CD4-positive, alpha-beta T cell (primary cell): Measurements from ENCODE around the gene PIK3AP1. TPM values are rescaled to one million over a fixed set of nuclear protein-coding genes. Genes with fewer than 3 reads are reported as not detected.
"Not testable (repeated sequence)": the region's sequence is repeated elsewhere in the genome, so short reads cannot be mapped to it uniquely, and the experiment has no call there.

ENCODE experiments used
- ATAC-seq: fragments of 200-7000 bp; cut with Tn5 transposase; one replicate; pipeline ENCODE4 v1.10.0; 2022; ENCODE audit warnings: mild to moderate bottlenecking; ENCODE audit not compliant: poor library complexity
- CTCF ChIA-PET: fragments of 350-600 bp; sonication (Branson Sonifier 250); formaldehyde crosslinking; loops from one replicate; lab custom pipeline; 2021; ENCODE audit warnings: antibody characterized with exemption, inconsistent platforms; lab: Charles Lee
- POLR2A ChIA-PET: fragments of 350-600 bp; sonication (Branson Sonifier 250); formaldehyde crosslinking; loops from one replicate; lab custom pipeline; 2021; ENCODE audit warnings: antibody characterized with exemption, inconsistent platforms; lab: Charles Lee
- DNase-seq, 14 experiments: peaks; one replicate each; pipeline ENCODE4 v3.0.0-alpha.2; 2013 to 2020; ENCODE audit warnings: mixed read lengths in 2 of 14
- H3K27ac ChIP-seq, 2 donors: one replicate each; pipeline versions ENCODE4 v1.5.1 to v1.7.0; 2013; ENCODE audit warnings: low read length in 2 of 2, low read depth in 1 of 2, mild to moderate bottlenecking in 1 of 2
- H3K27me3 ChIP-seq, 2 experiments: 1 replicate in 1 of 2; 2 replicates in 1 of 2; pipeline versions ENCODE4 v1.6.1 to v1.7.0; 2013; ENCODE audit warnings: low read length in 2 of 2, control low read depth in 1 of 2, mild to moderate bottlenecking in 1 of 2, moderate library complexity in 1 of 2; ENCODE audit not compliant: insufficient read depth in 2 of 2, control insufficient read depth in 1 of 2
- H3K36me3 ChIP-seq: one replicate; pipeline ENCODE4 v1.6.1; 2013; ENCODE audit warnings: low read length, control low read depth; ENCODE audit not compliant: insufficient read depth
- H3K4me1 ChIP-seq: one replicate; pipeline ENCODE4 v1.6.1; 2013; ENCODE audit warnings: low read length, control low read depth; ENCODE audit not compliant: insufficient read depth
- H3K4me3 ChIP-seq: one replicate; pipeline ENCODE4 v1.5.1; 2013; ENCODE audit warnings: mild to moderate bottlenecking, low read length, moderate library complexity
- H3K9me3 ChIP-seq, 2 experiments: 1 replicate in 1 of 2; 2 replicates in 1 of 2; pipeline versions ENCODE4 v1.6.1 to v1.7.0; 2013; ENCODE audit warnings: low read length in 2 of 2, mild to moderate bottlenecking in 2 of 2, control low read depth in 1 of 2, moderate library complexity in 1 of 2; ENCODE audit not compliant: control insufficient read depth in 1 of 2, insufficient read depth in 1 of 2
- H3K27ac Mint-ChIP-seq: one replicate; pipeline ENCODE4 v1.8.0; 2020; ENCODE audit warnings: mixed read lengths
- H3K27me3 Mint-ChIP-seq: one replicate; pipeline ENCODE4 v1.8.0; 2021; ENCODE audit warnings: mixed read lengths
- H3K36me3 Mint-ChIP-seq: one replicate; pipeline ENCODE4 v1.8.0; 2021; ENCODE audit warnings: low read depth, mixed read lengths
- H3K4me1 Mint-ChIP-seq: one replicate; pipeline ENCODE4 v1.8.0; 2021; ENCODE audit warnings: low read depth, mixed read lengths
- H3K4me3 Mint-ChIP-seq: one replicate; pipeline ENCODE4 v1.8.0; 2020; ENCODE audit warnings: mild to moderate bottlenecking, mixed read lengths
- H3K9me3 Mint-ChIP-seq: one replicate; pipeline ENCODE4 v1.8.0; 2020; ENCODE audit warnings: mixed read lengths
- intact Hi-C, 2 experiments: fragments of 100-400 bp; cut with DNase I in 1 of 2; cut with micrococcal nuclease in 1 of 2; formaldehyde crosslinking; loops; one replicate each; pipeline versions ENCODE4 v1.15.1 to v1.9.0; 2023 to 2025; cut with DNase I, micrococcal nuclease
- total RNA-seq, 174 experiments: library from RNA in 2 of 174; stranded (reverse) in 2 of 174; gene quantifications; one replicate each; pipeline ENCODE4 v1.2.3 and lab custom pipeline; 2021 to 2026
- TF ChIP-seq, protein P1 (sequence below): fragments of 200-600 bp; IDR thresholded peaks from one replicate; pipeline ENCODE4 v1.8.0; 2022; ENCODE audit warnings: antibody characterized with exemption, mild to moderate bottlenecking

PIK3AP1 gene
- total RNA-seq, 2 experiments from 2014 or later, result 0.58 to 0.59 TPM

GRCh38 chr10:96548589-96548988 lies 171.7 kb downstream of the PIK3AP1 start:
- CTCF ChIA-PET, result no interaction called here
- H3K27me3 Mint-ChIP-seq, result no peaks in the 10 kb centered on the region
- Histone ChIP-seq H3K9me3 (no peaks in the 10 kb centered on the region), H3K4me3 (no peak overlapping the region), H3K36me3 (peaks cover 79% of the 10 kb centered on the region), H3K4me1 (no peaks in the 10 kb centered on the region), H3K27ac (no peak overlapping the region), H3K27me3 (no peaks in the 10 kb centered on the region)
- peaks cover 79% of the 10 kb centered on the region for H3K36me3 Mint-ChIP-seq
- TF ChIP-seq, protein P1, sequence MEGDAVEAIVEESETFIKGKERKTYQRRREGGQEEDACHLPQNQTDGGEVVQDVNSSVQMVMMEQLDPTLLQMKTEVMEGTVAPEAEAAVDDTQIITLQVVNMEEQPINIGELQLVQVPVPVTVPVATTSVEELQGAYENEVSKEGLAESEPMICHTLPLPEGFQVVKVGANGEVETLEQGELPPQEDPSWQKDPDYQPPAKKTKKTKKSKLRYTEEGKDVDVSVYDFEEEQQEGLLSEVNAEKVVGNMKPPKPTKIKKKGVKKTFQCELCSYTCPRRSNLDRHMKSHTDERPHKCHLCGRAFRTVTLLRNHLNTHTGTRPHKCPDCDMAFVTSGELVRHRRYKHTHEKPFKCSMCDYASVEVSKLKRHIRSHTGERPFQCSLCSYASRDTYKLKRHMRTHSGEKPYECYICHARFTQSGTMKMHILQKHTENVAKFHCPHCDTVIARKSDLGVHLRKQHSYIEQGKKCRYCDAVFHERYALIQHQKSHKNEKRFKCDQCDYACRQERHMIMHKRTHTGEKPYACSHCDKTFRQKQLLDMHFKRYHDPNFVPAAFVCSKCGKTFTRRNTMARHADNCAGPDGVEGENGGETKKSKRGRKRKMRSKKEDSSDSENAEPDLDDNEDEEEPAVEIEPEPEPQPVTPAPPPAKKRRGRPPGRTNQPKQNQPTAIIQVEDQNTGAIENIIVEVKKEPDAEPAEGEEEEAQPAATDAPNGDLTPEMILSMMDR, result no peak
- no peak overlapping the region for H3K4me3 Mint-ChIP-seq
- DNase-seq (no peak), ATAC-seq (no peak)
- POLR2A ChIA-PET, result no interaction called here
- intact Hi-C loops, result no loop called here
- H3K9me3 Mint-ChIP-seq, result no peaks in the 10 kb centered on the region
- no peaks in the 10 kb centered on the region for H3K4me1 Mint-ChIP-seq
- no peak overlapping the region for H3K27ac Mint-ChIP-seq

DNA sequence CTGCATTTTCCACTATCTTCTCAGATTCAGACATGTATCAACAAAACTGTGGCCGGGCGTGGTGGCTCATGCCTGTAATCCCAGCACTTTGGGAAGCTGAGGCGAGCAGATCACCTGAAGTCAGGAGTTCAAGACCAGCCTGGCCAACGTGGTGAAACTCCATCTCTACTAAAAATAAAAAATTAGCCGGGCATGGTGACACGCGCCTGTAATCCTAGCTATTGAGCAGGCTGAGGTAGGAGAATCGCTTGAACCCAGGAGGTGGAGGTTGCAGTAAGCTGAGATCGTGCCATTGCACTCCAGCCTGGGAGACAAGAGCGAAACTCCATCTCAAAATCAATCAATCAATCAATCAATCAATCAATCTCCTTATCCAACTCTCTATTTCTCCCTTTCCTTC lies 174.8 kb downstream of the PIK3AP1 start:
- ATAC-seq, H3K9me3 ChIP-seq, H3K27ac Mint-ChIP-seq, intact Hi-C loops, H3K4me3 ChIP-seq, H3K4me1 Mint-ChIP-seq, H3K9me3 Mint-ChIP-seq, H3K27ac ChIP-seq, H3K27me3 ChIP-seq, H3K27me3 Mint-ChIP-seq, DNase-seq, H3K4me1 ChIP-seq, H3K4me3 Mint-ChIP-seq: not testable (repeated sequence)
- H3K36me3 Mint-ChIP-seq, result peaks cover 81% of the 10 kb centered on the region
- ChIA-PET POLR2A (interaction anchor here (1.1 kb wide), 1 partner anchor 36 kb away, joined by 3 read pairs; no protein-coding TSS in a partner anchor), CTCF (interaction anchor here (1.3 to 1.4 kb wide), 2 partner anchors 11 to 31 kb away, joined by 3 to 4 read pairs; partner anchors contain the start of gene TLL2)
- peaks cover 71% of the 10 kb centered on the region for H3K36me3 ChIP-seq

Other genes starting within 250 kb of the PIK3AP1 start
- not detected for gene TLL2, start 206.6 kb downstream of the PIK3AP1 start, total RNA-seq
- gene TM9SF3, start 133.5 kb downstream of the PIK3AP1 start, total RNA-seq, result 10 to 100 TPM; 92.4 to 92.7 TPM
- 10 to 100 TPM; 46.0 to 56.0 TPM for gene LCOR, start 111.8 kb upstream of the PIK3AP1 start, total RNA-seq